Thymus (tissue), 11 donors: ENCODE results near the gene ZMYND11. TPM values are rescaled to one million over a fixed set of nuclear protein-coding genes. Genes with fewer than 3 reads are reported as not detected.

Experiments used
- DNase-seq, 9 donors: peaks; one replicate each; pipeline ENCODE4 v3.0.0-alpha.2; 2013; ENCODE audit warnings: low spot score in 9 of 9, low read depth in 6 of 9, missing footprints in 1 of 9
- H3K27ac ChIP-seq, 2 donors: one replicate each; pipeline ENCODE4 v1.5.1; 2013; ENCODE audit warnings: control low read depth in 1 of 2, low read depth in 1 of 2, low read length in 1 of 2, mild to moderate bottlenecking in 1 of 2, moderate library complexity in 1 of 2
- H3K27me3 ChIP-seq, 2 donors: one replicate each; pipeline ENCODE4 v1.5.1; 2013; ENCODE audit warnings: low read length in 1 of 2; ENCODE audit not compliant: control insufficient read depth in 2 of 2, insufficient read depth in 1 of 2
- H3K36me3 ChIP-seq, 2 donors: one replicate each; pipeline ENCODE4 v1.5.1; 2013; ENCODE audit warnings: low read length in 1 of 2, mild to moderate bottlenecking in 1 of 2, moderate library complexity in 1 of 2; ENCODE audit not compliant: control insufficient read depth in 2 of 2, insufficient read depth in 2 of 2
- H3K4me1 ChIP-seq, 2 donors: one replicate each; pipeline ENCODE4 v1.5.1; 2013; ENCODE audit warnings: low read length in 2 of 2; ENCODE audit not compliant: control insufficient read depth in 2 of 2, insufficient read depth in 2 of 2
- H3K4me3 ChIP-seq, 2 donors: one replicate each; pipeline ENCODE4 v1.5.1; 2013; ENCODE audit warnings: low read length in 2 of 2, control low read depth in 1 of 2, mild to moderate bottlenecking in 1 of 2
- H3K9me3 ChIP-seq, 2 donors: one replicate each; pipeline ENCODE4 v1.5.1; 2013; ENCODE audit warnings: low read length in 1 of 2, mild to moderate bottlenecking in 1 of 2; ENCODE audit not compliant: control insufficient read depth in 2 of 2, insufficient read depth in 1 of 2
- WGBS: extraction: QIAGEN DNeasy Blood & Tissue Kit; methylation state at CpG from one replicate; pipeline ENCODE4 v1.1.7; 2013; 5-methylcytosine and 5-hydroxymethylcytosine counted together
- polyA plus RNA-seq: library from polyadenylated mRNA; stranded (reverse); fragments of 200-250 nt; gene quantifications from one replicate; pipeline ENCODE4 v1.2.3, GENCODE V29; 2013
- total RNA-seq: library from RNA; stranded (reverse); fragments of 120-200 nt; gene quantifications from one replicate; pipeline ENCODE4 v1.2.4, GENCODE V29; 2013
- donor health status: healthy.

Gene ZMYND11
- total and polyA plus RNA-seq, 2 donors, result 30.9 to 45.0 TPM

- WGBS, result 97% methylated on average over 1 of the region's 1 CpG
- no peak for DNase-seq
- H3K4me3 ChIP-seq, result no peak overlapping the region
- H3K27me3 ChIP-seq, result peaks cover 0 to 4% of the 10 kb centered on the region in 2 donors
- H3K27ac ChIP-seq, result no peak overlapping the region
- H3K36me3 ChIP-seq, result no peaks in the 10 kb centered on the region
- H3K9me3 ChIP-seq, result no peaks in the 10 kb centered on the region
- H3K4me1 ChIP-seq, result peaks cover 0 to 2% of the 10 kb centered on the region in 2 donors
Observed at GRCh38 chr10:124874-125273, 10.4 kb upstream of the ZMYND11 start.

DNA sequence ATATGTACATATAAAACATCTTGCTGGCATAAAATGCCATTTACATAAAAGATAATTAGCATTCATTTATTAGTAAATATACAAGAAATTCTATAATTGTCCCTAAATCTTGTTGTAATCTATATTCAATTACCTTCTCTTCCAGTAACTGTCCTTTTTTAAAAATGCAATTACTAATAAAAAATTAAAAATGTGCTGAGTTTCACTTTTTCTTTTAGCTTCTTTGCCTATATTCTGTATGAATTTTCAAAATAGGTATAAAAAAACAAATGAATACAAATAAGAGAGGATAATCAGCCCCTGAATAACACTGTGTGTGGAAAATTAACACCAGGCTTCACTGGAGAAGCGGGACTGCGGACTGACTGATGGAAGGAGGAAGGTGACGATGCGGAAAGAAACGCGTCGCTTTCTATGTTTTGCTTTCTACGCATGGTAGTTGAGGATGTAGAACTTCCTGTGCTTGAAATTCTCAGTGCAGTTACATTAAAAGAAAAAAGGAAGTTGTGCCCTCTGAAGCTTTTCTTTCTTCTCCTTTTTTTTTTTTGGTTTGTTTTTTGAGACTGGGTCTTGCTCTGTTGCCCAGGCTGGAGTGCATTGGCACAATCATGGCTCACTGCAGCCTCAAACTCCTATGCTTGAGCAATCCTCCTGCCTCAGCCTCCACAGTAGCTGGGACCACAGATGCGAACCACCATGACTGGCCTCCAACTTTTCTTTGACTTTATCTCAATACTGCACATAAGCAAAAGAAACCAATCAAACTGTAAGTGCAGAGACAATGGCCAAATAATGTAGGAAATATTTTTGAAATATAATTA, 7.4 kb upstream of the ZMYND11 start:
- 10% methylated on average over 9 of the region's 9 CpGs for WGBS
- peak in 5 of 9 donors; percentile 17 to 72 (median 41) for DNase-seq
- Histone ChIP-seq H3K27ac (no peak overlapping the region), H3K4me1 (peaks cover 0 to 2% of the 10 kb centered on the region in 2 donors), H3K4me3 (no peak overlapping the region), H3K9me3 (no peaks in the 10 kb centered on the region), H3K27me3 (peaks cover 0 to 23% of the 10 kb centered on the region in 2 donors), H3K36me3 (no peaks in the 10 kb centered on the region)

GRCh38 chr10:129810-130209, 5.4 kb upstream of the ZMYND11 start:
- no peaks in the 10 kb centered on the region for H3K9me3 ChIP-seq
- no peaks in the 10 kb centered on the region for H3K36me3 ChIP-seq
- peaks cover 6 to 37% of the 10 kb centered on the region in 2 donors for H3K27me3 ChIP-seq
- H3K27ac ChIP-seq, result no peak overlapping the region
- H3K4me1 ChIP-seq, result peaks cover 4 to 7% of the 10 kb centered on the region in 2 donors
- DNase-seq, result no peak
- WGBS, result 56% methylated on average over 4 of the region's 4 CpGs
- H3K4me3 ChIP-seq, result no peak overlapping the region

GRCh38 chr10:132946-133898, 2.0 kb upstream of the ZMYND11 start:
- Histone ChIP-seq H3K4me3 (no peak overlapping the region), H3K9me3 (no peaks in the 10 kb centered on the region), H3K27me3 (peaks cover 6 to 37% of the 10 kb centered on the region in 2 donors), H3K27ac (no peak overlapping the region), H3K36me3 (no peaks in the 10 kb centered on the region), H3K4me1 (peaks cover 11 to 12% of the 10 kb centered on the region in 2 donors)
- WGBS, result 94% methylated on average over 10 of the region's 10 CpGs
- DNase-seq, result no peak

- H3K9me3 ChIP-seq, result no peaks in the 10 kb centered on the region
- H3K4me3 ChIP-seq, result peak overlapping the region; percentile 37 to 93
- H3K27ac ChIP-seq, result peak overlapping the region in 1 of 2 donors; percentile 89
- H3K27me3 ChIP-seq, result peaks cover 6 to 33% of the 10 kb centered on the region in 2 donors
- no peaks in the 10 kb centered on the region for H3K36me3 ChIP-seq
- WGBS, result under 1% methylated on average over 84 of the region's 84 CpGs
- peak in 6 of 9 donors; percentile 17 to 64 (median 28) for DNase-seq
- H3K4me1 ChIP-seq, result peaks cover 11 to 12% of the 10 kb centered on the region in 2 donors
Observed at GRCh38 chr10:134247-135131, 766 bp upstream of the ZMYND11 start.

- Histone ChIP-seq H3K4me3 (peak overlapping the region; percentile 68 to 93), H3K27ac (peak overlapping the region; percentile 74 to 89), H3K27me3 (peaks cover 6 to 27% of the 10 kb centered on the region in 2 donors), H3K9me3 (no peaks in the 10 kb centered on the region), H3K4me1 (peaks cover 11 to 12% of the 10 kb centered on the region in 2 donors), H3K36me3 (no peaks in the 10 kb centered on the region)
- WGBS, result under 1% methylated on average over 111 of the region's 112 CpGs
- DNase-seq, result peak in 7 of 9 donors; percentile 24 to 76 (median 49)
Observed at GRCh38 chr10:135601-136464, 578 bp downstream of the ZMYND11 start.

DNA sequence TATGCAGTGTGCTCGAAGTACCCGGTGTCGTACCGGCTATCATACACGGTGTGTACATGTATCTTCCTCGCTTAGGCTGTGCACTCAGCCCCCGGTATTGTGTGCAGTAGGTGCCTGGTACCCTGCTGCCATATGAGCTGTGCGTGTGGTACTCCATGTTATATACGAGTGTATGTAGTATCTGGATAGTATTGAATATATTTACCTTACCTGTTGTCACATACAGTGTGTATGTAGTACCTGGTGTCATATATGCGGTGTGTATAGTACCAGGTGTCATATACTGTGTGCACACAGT, 1.2 kb downstream of the ZMYND11 start:
- WGBS, result 19% methylated on average over 10 of the region's 10 CpGs
- H3K27me3 ChIP-seq, result peaks cover 6 to 22% of the 10 kb centered on the region in 2 donors
- H3K9me3 ChIP-seq, result no peaks in the 10 kb centered on the region
- no peaks in the 10 kb centered on the region for H3K36me3 ChIP-seq
- H3K4me3 ChIP-seq, result peak overlapping the region; percentile 68 to 93
- no peak for DNase-seq
- H3K27ac ChIP-seq, result peak overlapping the region; percentile 61 to 74
- H3K4me1 ChIP-seq, result peaks cover 11 to 12% of the 10 kb centered on the region in 2 donors

- Histone ChIP-seq H3K4me1 (peaks cover 11 to 12% of the 10 kb centered on the region in 2 donors), H3K4me3 (no peak overlapping the region), H3K27me3 (peaks cover 6 to 20% of the 10 kb centered on the region in 2 donors), H3K27ac (no peak overlapping the region), H3K9me3 (no peaks in the 10 kb centered on the region), H3K36me3 (no peaks in the 10 kb centered on the region)
- peak in 5 of 9 donors; percentile 6 to 59 (median 13) for DNase-seq
- WGBS, result 95% methylated on average over 1 of the region's 1 CpG
Observed at GRCh38 chr10:137031-137430, 1.8 kb downstream of the ZMYND11 start.
